Pancreas (tissue), 10 donors: ENCODE results near the gene LTBR. TPM values are rescaled to one million over a fixed set of nuclear protein-coding genes. Genes with fewer than 3 reads are reported as not detected.
A peak's percentile ranks its signal among the peaks of the same experiment; 100 is the strongest.

Source experiments
- ATAC-seq, 4 donors: fragments of 200-7000 bp; cut with Tn5 transposase; one replicate each; pipeline versions ENCODE4 v1.8.0 to v1.9.1; 2020; ENCODE audit warnings: mild to moderate bottlenecking in 4 of 4, moderate library complexity in 4 of 4
- DNase-seq, 6 donors: peaks; one replicate each; pipeline ENCODE4 v3.0.0-alpha.2; 2020
- FAIRE-seq: peaks from 2 replicates; lab custom pipeline; 2012; peaks lifted over from hg19 to GRCh38; lab: Jason Lieb, UNC
- H3K27ac ChIP-seq, 4 donors: fragments of 200-600 bp; sonication (generic); 1 replicate in 3 of 4; 2 replicates in 1 of 4; pipeline versions ENCODE4 v1.5.0 to v1.8.0; 2020
- H3K27me3 ChIP-seq, 4 donors: fragments of 200-600 bp; one replicate each; pipeline ENCODE4 v1.8.0; 2021
- H3K36me3 ChIP-seq, 3 donors: fragments of 200-600 bp; sonication (generic) in 1 of 3; one replicate each; pipeline versions ENCODE4 v1.5.0 to v1.8.0; 2020 to 2021
- H3K4me1 ChIP-seq, 3 donors: fragments of 200-600 bp; one replicate each; pipeline ENCODE4 v1.8.0; 2021
- H3K4me3 ChIP-seq, 4 donors: fragments of 200-600 bp; sonication (generic) in 2 of 4; one replicate each; pipeline versions ENCODE4 v1.5.0 to v1.8.0; 2020 to 2021
- H3K9me3 ChIP-seq, 4 donors: fragments of 200-600 bp; one replicate each; pipeline ENCODE4 v1.8.0; 2021
- WGBS, 2 donors: extraction: QIAGEN DNeasy Blood & Tissue Kit; methylation state at CpG; one replicate each; pipeline ENCODE4 v1.1.7; 2013; 5-methylcytosine and 5-hydroxymethylcytosine counted together
- intact Hi-C, 3 donors: fragments of 100-400 bp; cut with DNase I; formaldehyde crosslinking; loops; one replicate each; pipeline versions ENCODE4 v1.11.1 to v1.14.2; 2022
- polyA plus RNA-seq, 2 donors: library from polyadenylated mRNA; stranded (reverse); fragments of 200-250 nt; gene quantifications; one replicate each; pipeline ENCODE4 v1.2.3, GENCODE V29; 2013
- total RNA-seq, 6 donors: library from RNA; stranded (reverse); fragmentation: NEBNext Ultra II Directional in 4 of 6; extraction: Animal tissue kit (Norgen Biotek cat#: 25700) in 4 of 6; gene quantifications; one replicate each; pipeline versions ENCODE4 v1.2.1 to v1.2.4, GENCODE V29; 2021 to 2023
- TF ChIP-seq, protein P1 (sequence below), 4 donors: fragments of 200-600 bp; sonication (generic) in 3 of 4; IDR thresholded peaks; one replicate each; pipeline versions ENCODE4 v1.5.0 to v1.8.0; 2021; ENCODE audit warnings: antibody characterized with exemption in 4 of 4
- donor health status: healthy with polysubstance abuse.
- donor health status: DM: no; HTN: no; CAD: no; lungs with moderate emphysema.
- donor health status: DM: no; HTN: no; CAD: no.
- donor health status: control.
- donor health status: control.
- donor health status: Bipolar disorder and iron deficiency.
- donor health status: DM: yes; HTN: yes; CAD: no.
- donor health status: DM: no; HTN: no; CAD: no.
- donor health status: DM: no; HTN: no; CAD: no.
- donor health status: DM: yes; HTN: yes; CAD: no.

Gene LTBR
- total and polyA plus RNA-seq, 8 donors: 50.0 to 82.1 (median 71.6) TPM

DNA sequence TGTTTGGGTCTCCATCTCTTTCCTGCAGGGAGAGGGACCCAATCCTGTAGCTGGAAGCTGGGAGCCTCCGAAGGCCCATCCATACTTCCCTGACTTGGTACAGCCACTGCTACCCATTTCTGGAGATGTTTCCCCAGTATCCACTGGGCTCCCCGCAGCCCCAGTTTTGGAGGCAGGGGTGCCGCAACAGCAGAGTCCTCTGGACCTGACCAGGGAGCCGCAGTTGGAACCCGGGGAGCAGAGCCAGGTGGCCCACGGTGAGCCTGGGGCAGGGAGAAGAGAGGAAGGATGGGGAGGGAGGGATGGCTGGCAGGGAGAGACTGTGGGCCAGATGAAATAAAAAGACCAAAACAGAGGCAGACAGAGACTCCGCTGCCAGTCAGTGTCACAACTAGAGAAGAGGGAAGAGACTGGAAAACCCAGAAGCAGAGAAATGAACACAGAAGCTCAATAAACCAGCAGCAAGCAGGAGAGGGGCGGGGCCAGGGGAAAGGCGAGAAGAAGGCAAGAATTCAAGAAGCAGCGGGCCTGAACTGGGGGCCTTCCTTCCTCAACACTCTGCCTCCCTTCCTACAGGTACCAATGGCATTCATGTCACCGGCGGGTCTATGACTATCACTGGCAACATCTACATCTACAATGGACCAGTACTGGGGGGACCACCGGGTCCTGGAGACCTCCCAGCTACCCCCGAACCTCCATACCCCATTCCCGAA is 6.3 kb downstream of the LTBR start:
- DNase-seq (peak in 1 of 6 donors; percentile 60), ATAC-seq (no peak), FAIRE-seq (no peak)
- Histone ChIP-seq H3K27ac (no peak overlapping the region), H3K36me3 (peaks cover 0 to 19% (median 5%) of the 10 kb centered on the region in 3 donors), H3K4me1 (peaks cover 14 to 18% (median 15%) of the 10 kb centered on the region in 3 donors), H3K9me3 (no peaks in the 10 kb centered on the region), H3K4me3 (no peak overlapping the region), H3K27me3 (no peaks in the 10 kb centered on the region)
- intact Hi-C loops: no loop called here
- 90% methylated on average over 15 of the region's 15 CpGs for WGBS, 2 donors
- TF ChIP-seq, protein P1, sequence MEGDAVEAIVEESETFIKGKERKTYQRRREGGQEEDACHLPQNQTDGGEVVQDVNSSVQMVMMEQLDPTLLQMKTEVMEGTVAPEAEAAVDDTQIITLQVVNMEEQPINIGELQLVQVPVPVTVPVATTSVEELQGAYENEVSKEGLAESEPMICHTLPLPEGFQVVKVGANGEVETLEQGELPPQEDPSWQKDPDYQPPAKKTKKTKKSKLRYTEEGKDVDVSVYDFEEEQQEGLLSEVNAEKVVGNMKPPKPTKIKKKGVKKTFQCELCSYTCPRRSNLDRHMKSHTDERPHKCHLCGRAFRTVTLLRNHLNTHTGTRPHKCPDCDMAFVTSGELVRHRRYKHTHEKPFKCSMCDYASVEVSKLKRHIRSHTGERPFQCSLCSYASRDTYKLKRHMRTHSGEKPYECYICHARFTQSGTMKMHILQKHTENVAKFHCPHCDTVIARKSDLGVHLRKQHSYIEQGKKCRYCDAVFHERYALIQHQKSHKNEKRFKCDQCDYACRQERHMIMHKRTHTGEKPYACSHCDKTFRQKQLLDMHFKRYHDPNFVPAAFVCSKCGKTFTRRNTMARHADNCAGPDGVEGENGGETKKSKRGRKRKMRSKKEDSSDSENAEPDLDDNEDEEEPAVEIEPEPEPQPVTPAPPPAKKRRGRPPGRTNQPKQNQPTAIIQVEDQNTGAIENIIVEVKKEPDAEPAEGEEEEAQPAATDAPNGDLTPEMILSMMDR (IDR thresholded peaks at IDR 0.05): no peak

GRCh38 chr12:6391013-6391412 is 7.1 kb downstream of the LTBR start:
- H3K36me3 ChIP-seq: peaks cover 0 to 19% (median 5%) of the 10 kb centered on the region in 3 donors
- intact Hi-C loops: no loop called here
- DNase-seq: peak in 1 of 6 donors; percentile 77

GRCh38 chr12:6392504-6392903 is 8.5 kb downstream of the LTBR start:
- FAIRE-seq (peak; percentile 96), ATAC-seq (peak; percentile 66 to 85 (median 77))

More at GRCh38 chr12:6391013-6391412, 7.1 kb downstream of the LTBR start:
- Histone ChIP-seq H3K4me3 (no peak overlapping the region), H3K4me1 (peaks cover 13 to 16% (median 14%) of the 10 kb centered on the region in 3 donors), H3K27ac (no peak overlapping the region), H3K27me3 (no peaks in the 10 kb centered on the region), H3K9me3 (no peaks in the 10 kb centered on the region)
- 89 to 93% methylated on average over 17 of the region's 17 CpGs for WGBS, 2 donors
- FAIRE-seq: no peak
- ATAC-seq: peak in 1 of 4 donors; percentile 6
- TF ChIP-seq, protein P1 (IDR thresholded peaks at IDR 0.05): no peak

GRCh38 chr12:6393109-6393508 is 9.1 kb downstream of the LTBR start:
- TF ChIP-seq, protein P1 (IDR thresholded peaks at IDR 0.05): no peak
- Histone ChIP-seq H3K4me1 (peaks cover 10 to 11% (median 11%) of the 10 kb centered on the region in 3 donors), H3K27me3 (no peaks in the 10 kb centered on the region), H3K36me3 (peaks cover 0 to 8% (median 5%) of the 10 kb centered on the region in 3 donors), H3K9me3 (no peaks in the 10 kb centered on the region), H3K27ac (no peak overlapping the region), H3K4me3 (no peak overlapping the region)
- intact Hi-C loops: no loop called here
- ATAC-seq (no peak), DNase-seq (no peak), FAIRE-seq (no peak)
- 85 to 92% methylated on average over 7 of the region's 7 CpGs for WGBS, 2 donors

More at GRCh38 chr12:6392504-6392903, 8.5 kb downstream of the LTBR start:
- H3K4me3 ChIP-seq: no peak overlapping the region
- peaks cover 0 to 9% (median 5%) of the 10 kb centered on the region in 3 donors for H3K36me3 ChIP-seq
- no peaks in the 10 kb centered on the region for H3K27me3 ChIP-seq
- peaks cover 10 to 11% (median 11%) of the 10 kb centered on the region in 3 donors for H3K4me1 ChIP-seq
- WGBS, 2 donors: 19 to 31% methylated on average over 6 of the region's 6 CpGs
- intact Hi-C loops: no loop called here
- H3K27ac ChIP-seq: peak overlapping the region in 2 of 4 donors; percentile 37 to 54
- TF ChIP-seq, protein P1 (IDR thresholded peaks at IDR 0.05): no peak
- H3K9me3 ChIP-seq: no peaks in the 10 kb centered on the region
- no peak for DNase-seq

DNA sequence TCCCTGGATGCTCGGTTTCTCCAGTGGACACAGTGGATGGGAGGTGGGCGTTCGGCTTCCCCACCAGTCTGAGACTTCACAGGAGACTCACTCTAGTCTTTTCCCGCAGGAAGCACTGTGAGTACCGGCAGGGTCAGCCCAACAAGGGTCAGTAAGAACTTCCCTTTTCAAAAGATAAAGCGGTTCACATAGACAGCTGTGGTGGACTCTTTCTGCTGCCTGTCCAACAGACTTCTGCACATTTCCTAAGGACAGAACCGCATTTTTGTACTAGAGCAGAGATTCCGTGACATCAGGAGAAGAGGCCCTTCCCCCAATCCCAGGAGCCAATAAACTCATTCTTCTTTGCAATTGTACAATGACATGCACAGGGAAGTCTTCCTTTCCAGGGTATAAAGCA is 10.4 kb downstream of the LTBR start:
- TF ChIP-seq, protein P1 (IDR thresholded peaks at IDR 0.05): no peak
- WGBS, 2 donors: 87 to 88% methylated on average over 8 of the region's 8 CpGs
- no peaks in the 10 kb centered on the region for H3K9me3 ChIP-seq
- peaks cover 0 to 8% (median 0%) of the 10 kb centered on the region in 3 donors for H3K36me3 ChIP-seq
- H3K4me3 ChIP-seq: no peak overlapping the region
- ATAC-seq: peak in 1 of 4 donors; percentile 30
- H3K27me3 ChIP-seq: no peaks in the 10 kb centered on the region
- FAIRE-seq: no peak
- DNase-seq: no peak
- intact Hi-C loops: no loop called here
- peaks cover 10 to 11% (median 11%) of the 10 kb centered on the region in 3 donors for H3K4me1 ChIP-seq
- no peak overlapping the region for H3K27ac ChIP-seq
